Effector memory CD4-positive, alpha-beta T cell (primary cell): ENCODE results near the gene ADH4.
"Not testable (repeated sequence)": the region's sequence is repeated elsewhere in the genome, so short reads cannot be mapped to it uniquely, and the experiment has no call there.

Source experiments
- DNase-seq, 3 donors: peaks; one replicate each; pipeline ENCODE4 v3.0.0-alpha.2; 2020
- H3K27ac ChIP-seq: 2 replicates; pipeline ENCODE4 v1.7.0; 2013; ENCODE audit warnings: mild to moderate bottlenecking, low read length, moderate library complexity; ENCODE audit not compliant: insufficient read depth, poor library complexity, severe bottlenecking
- H3K27me3 ChIP-seq: replicated peaks from 2 replicates; pipeline ENCODE4 v1.7.0; 2013; ENCODE audit warnings: mild to moderate bottlenecking, low read length; ENCODE audit not compliant: insufficient read depth, control insufficient read depth, poor library complexity, severe bottlenecking
- H3K36me3 ChIP-seq: 2 replicates; pipeline ENCODE4 v1.7.0; 2013; ENCODE audit warnings: mild to moderate bottlenecking, low read length, moderate library complexity; ENCODE audit not compliant: control insufficient read depth, insufficient read depth
- H3K4me1 ChIP-seq: 2 replicates; pipeline ENCODE4 v1.7.0; 2013; ENCODE audit warnings: low read length, mild to moderate bottlenecking; ENCODE audit not compliant: control insufficient read depth, insufficient read depth, poor library complexity, severe bottlenecking
- H3K4me3 ChIP-seq: 2 replicates; pipeline ENCODE4 v1.7.0; 2013; ENCODE audit warnings: low read length, low read depth, mild to moderate bottlenecking; ENCODE audit not compliant: insufficient read depth, poor library complexity, severe bottlenecking
- H3K9me3 ChIP-seq: 2 replicates; pipeline ENCODE4 v1.7.0; 2013; ENCODE audit warnings: mild to moderate bottlenecking, low read length, moderate library complexity; ENCODE audit not compliant: control insufficient read depth

The ADH4 gene

DNA sequence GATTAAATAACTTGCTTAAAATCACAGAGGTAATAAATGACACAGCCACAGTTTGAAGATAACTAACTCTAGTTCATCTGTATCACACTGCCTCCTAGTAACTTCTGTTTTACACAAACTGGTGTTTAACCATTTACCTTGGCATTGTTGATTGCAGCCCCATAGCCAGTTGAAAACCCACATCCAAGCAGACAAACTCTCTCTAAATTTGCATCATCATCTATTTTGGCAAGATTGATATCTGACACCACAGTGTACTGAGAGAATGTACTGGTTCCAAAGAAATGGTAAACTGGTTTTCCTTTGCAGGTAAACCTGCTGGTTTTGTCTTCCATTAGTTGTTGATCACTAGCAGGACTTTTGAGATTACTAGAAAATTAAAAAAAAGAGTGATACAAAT is 7.8 kb downstream of the ADH4 start:
- Histone ChIP-seq H3K4me1 (no peaks in the 10 kb centered on the region), H3K36me3 (no peaks in the 10 kb centered on the region), H3K9me3 (no peaks in the 10 kb centered on the region), H3K4me3 (no peak overlapping the region), H3K27ac (no peak overlapping the region), H3K27me3 (no peaks in the 10 kb centered on the region)
- no peak for DNase-seq

DNA sequence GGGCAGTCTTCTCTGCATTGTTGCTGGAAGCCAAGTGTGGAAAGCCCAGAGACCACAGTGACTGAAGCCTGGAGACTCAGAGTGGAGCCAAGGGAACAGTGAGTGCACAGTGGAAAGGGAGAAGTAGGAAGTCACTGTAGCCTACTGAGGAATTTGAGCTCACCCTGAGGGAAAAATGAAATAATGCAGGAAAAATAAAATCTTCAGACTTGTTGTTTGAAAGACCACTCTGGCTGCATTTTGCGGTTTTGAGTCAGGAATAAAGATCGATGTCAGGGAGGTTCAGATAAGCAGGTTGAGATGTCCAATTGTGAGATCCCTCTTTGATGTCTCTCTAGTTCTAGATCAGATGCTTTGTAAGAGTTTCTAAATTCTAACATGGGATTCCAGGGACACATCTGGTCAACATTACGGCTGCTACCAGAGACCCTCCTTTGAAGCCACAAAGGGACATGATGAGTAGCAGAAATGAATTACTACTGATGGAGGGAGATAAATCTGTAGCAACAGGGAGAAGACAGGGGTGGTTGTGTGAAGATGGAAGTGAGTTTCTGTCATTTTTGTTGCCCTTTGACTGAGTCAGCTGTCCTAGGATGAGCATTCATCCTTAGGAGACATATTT is 8.4 kb downstream of the ADH4 start:
- DNase-seq, result no peak
- H3K27me3 ChIP-seq, result no peaks in the 10 kb centered on the region
- no peaks in the 10 kb centered on the region for H3K9me3 ChIP-seq
- no peak overlapping the region for H3K4me3 ChIP-seq
- H3K27ac ChIP-seq, result no peak overlapping the region
- H3K4me1 ChIP-seq, result no peaks in the 10 kb centered on the region
- H3K36me3 ChIP-seq, result no peaks in the 10 kb centered on the region

DNA sequence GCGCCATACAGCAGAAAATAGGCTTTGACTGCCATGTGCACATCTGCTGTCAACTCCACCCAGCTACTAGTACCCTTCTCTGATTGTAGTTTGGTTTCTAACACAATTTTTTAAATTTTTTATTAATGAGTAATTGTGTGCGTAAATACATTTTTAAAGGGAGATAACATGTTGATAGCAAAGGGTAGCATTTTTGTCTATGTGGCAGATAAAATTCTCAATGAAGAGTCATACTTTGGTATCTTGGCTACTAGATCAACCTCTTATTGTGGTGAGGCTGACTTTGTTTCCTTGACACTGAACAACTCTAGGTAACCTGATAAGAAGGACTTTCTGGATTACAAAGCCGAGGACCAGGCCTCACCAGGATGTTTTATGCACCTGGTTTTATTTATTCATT is 9.5 kb downstream of the ADH4 start:
- Histone ChIP-seq H3K36me3 (no peaks in the 10 kb centered on the region), H3K27ac (no peak overlapping the region), H3K4me3 (no peak overlapping the region), H3K9me3 (no peaks in the 10 kb centered on the region), H3K27me3 (no peaks in the 10 kb centered on the region), H3K4me1 (no peaks in the 10 kb centered on the region)
- no peak for DNase-seq

DNA sequence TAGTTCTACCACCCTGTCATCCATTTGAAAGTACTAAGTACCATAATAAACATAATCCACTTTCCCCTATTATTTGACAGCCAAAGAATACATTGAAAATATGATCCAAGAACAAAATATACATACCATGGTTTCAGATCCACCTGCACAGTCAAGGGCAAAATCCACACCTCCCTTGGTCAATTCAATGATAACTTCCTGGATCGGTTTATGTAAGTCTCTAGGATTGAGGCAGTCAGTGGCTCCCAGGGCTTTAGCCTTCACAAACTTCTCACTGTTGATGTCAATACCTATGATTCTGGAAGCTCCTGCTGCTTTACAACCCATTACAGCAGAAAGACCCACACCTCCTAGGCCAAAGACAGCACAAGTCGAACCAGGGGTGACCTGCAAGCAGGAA is 12.7 kb downstream of the ADH4 start:
- no peak for DNase-seq
- no peak overlapping the region for H3K4me3 ChIP-seq
- H3K27ac ChIP-seq, result no peak overlapping the region
- H3K27me3 ChIP-seq, result no peaks in the 10 kb centered on the region
- no peaks in the 10 kb centered on the region for H3K36me3 ChIP-seq
- H3K4me1 ChIP-seq, result no peaks in the 10 kb centered on the region
- no peaks in the 10 kb centered on the region for H3K9me3 ChIP-seq

DNA sequence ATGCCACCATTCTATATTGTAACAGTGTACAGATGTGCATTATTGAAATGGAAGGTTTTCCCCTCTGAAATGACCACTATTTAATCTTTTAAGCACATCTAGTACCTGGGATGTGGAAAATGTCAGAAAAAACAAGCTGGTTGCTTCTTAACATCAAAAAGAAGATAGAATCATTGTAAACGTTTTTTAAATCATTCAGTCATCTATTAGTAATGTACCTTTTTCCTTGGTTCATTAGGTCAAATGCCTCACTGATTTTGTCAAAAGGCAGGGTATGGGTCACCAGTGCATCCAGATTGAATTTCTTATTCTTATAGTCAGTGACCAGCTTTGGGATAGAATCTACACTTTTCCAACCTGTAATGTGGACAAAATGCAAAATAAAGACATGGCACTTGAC is 17.7 kb downstream of the ADH4 start:
- no peaks in the 10 kb centered on the region for H3K4me1 ChIP-seq
- no peaks in the 10 kb centered on the region for H3K36me3 ChIP-seq
- H3K4me3 ChIP-seq, result no peak overlapping the region
- no peaks in the 10 kb centered on the region for H3K9me3 ChIP-seq
- DNase-seq, result no peak
- no peaks in the 10 kb centered on the region for H3K27me3 ChIP-seq
- no peak overlapping the region for H3K27ac ChIP-seq

DNA sequence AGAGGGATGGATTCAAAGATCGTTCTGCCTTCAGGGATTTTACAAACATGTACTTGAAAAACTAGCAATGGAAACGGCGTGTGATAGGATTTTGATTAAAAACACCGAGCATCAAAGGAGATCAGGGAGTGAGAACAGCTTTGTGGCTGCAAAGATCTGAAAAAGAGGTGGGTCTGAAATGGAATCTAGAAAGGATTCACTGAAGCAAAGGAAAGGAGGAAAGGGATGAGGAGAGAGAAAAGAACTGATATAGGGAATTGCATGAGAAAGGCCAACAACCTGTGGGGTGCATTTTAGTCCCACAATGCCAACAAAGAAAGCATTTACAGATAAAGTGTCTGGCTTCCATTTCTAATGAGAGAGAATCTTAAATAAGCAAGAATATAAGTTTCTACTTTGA is 23.1 kb downstream of the ADH4 start:
- no peak for DNase-seq

DNA sequence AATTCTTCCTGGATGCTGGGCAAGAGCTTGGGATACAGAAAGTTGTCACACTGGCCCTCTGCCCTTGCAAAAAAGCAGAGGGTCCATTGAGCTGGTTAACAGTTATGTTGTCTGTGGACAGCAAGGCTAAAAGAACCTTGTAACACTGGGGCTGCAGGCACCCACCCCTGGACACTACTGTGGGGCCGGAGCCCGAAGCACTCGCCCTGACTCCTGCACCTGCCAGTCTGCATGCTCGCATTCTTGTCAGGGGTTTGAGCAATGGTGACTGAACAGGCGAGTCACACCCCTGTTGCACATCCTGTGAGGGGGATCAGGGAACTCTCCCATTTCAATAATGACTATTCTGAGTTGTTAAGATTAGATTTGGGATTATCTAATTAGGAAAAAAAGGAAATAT is 23.6 kb downstream of the ADH4 start:
- Histone ChIP-seq H3K9me3 (no peaks in the 10 kb centered on the region), H3K27ac (no peak overlapping the region), H3K4me3 (no peak overlapping the region), H3K36me3 (no peaks in the 10 kb centered on the region), H3K4me1 (no peaks in the 10 kb centered on the region), H3K27me3 (no peaks in the 10 kb centered on the region)
- no peak for DNase-seq

More for the DNA sequence above, 23.1 kb downstream of the ADH4 start:
- H3K27me3 ChIP-seq, result no peaks in the 10 kb centered on the region
- no peak overlapping the region for H3K4me3 ChIP-seq
- H3K36me3 ChIP-seq, result no peaks in the 10 kb centered on the region
- H3K4me1 ChIP-seq, result no peaks in the 10 kb centered on the region
- H3K9me3 ChIP-seq, result no peaks in the 10 kb centered on the region
- no peak overlapping the region for H3K27ac ChIP-seq

DNA sequence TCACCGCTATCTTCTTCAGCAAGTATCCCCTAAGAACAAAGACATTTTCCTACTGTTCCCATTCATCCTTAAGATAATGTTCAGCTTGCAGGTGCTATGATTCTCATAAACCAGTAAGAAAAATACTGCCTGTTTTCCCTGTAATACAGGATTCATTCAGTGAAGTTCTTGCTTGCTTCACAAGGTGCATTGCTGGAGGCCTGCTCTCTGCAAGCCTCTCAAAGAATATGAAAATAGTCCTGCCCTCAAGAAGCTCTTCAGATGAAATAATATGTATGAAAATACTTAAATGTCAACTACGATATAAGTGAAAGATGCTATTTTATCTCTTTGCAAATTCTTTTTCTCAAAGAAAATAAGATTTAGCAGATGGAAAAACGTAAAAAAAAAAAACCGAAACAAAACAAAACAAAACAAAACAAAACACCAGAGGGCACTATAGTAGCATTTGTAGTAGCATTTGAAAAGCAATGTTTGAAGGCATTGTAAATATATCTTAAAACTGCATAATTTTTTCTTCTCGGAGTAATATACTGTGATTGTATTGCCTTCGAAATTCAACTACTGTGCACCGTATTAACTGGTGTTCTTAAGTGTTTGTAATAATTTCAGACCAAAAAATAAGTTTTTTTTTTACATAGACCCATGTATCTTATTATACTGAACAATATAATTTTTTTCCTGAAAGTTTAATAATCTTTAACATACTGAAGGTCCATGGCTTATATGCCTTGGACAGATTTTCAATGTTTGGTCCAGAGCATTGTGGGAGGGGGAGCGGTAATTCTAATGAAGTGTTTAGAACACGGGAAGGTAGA is 26.0 kb downstream of the ADH4 start:
- Histone ChIP-seq H3K4me3 (no peak overlapping the region), H3K27ac (no peak overlapping the region), H3K36me3 (no peaks in the 10 kb centered on the region), H3K27me3 (no peaks in the 10 kb centered on the region), H3K9me3 (no peaks in the 10 kb centered on the region), H3K4me1 (no peaks in the 10 kb centered on the region)
- DNase-seq, result no peak

DNA sequence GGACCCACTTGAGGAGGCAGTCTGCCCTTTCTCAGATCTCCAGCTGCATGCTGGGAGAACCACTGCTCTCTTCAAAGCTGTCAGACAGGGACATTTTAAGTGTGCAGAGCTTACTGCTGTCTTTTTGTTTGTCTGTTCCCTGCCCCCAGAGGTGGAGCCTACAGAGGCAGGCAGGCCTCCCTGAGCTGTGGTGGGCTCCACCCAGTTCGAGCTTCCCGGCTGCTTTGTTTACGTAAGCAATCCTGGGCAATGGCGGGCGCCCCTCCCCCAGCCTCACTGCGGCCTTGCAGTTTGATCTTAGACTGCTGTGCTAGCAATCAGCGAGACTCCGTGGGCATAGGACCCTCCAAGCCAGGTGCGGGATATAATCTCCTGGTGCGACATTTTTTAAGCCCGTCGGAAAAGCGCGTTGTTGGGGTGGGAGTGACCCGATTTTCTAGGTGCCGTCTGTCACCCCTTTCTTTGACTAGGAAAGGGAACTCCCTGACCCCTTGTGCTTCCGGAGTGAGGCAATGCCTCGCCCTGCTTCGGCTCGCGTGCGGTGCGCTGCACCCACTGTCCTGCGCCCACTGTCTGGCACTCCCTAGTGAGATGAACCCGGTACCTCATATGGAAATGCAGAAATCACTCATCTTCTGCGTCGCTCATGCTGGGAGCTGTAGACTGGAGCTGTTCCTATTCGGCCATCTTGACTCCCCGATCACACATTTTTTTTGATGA is 26.8 kb downstream of the ADH4 start:
- not testable (repeated sequence) for H3K9me3 ChIP-seq, H3K27me3 ChIP-seq, H3K4me3 ChIP-seq, DNase-seq, H3K36me3 ChIP-seq, H3K4me1 ChIP-seq, H3K27ac ChIP-seq

DNA sequence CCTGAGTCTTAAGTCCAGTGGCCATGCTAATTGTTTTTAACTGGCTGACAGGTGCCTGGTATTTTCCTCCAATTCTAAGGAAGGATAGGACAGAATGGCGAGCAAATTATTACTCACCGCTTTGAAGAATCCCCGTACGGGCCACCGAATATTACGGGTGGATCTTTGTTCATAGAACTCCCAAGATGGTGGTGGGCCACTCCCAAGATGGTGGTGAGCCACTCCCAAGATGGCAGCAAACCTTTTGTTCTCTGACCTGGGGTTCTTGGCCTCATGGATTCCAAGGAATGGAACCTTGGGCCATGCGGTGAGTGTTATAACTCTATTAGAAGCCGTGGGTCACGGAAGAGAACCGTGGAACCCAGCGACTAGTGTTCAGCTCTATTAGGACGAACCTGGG is 34.8 kb downstream of the ADH4 start:
- H3K9me3 ChIP-seq, result not testable (repeated sequence)

More for the DNA sequence above, 34.8 kb downstream of the ADH4 start:
- not testable (repeated sequence) for H3K36me3 ChIP-seq, DNase-seq, H3K27me3 ChIP-seq, H3K4me3 ChIP-seq, H3K4me1 ChIP-seq, H3K27ac ChIP-seq
